B cell (primary cell): Measurements from ENCODE around the gene CENPA. TPM values are rescaled to one million over a fixed set of nuclear protein-coding genes. Genes with fewer than 3 reads are reported as not detected.

Source experiments
- ATAC-seq: fragments of 200-7000 bp; cut with Tn5 transposase; one replicate; pipeline ENCODE4 v1.10.0; 2021; ENCODE audit warnings: low read depth, mild to moderate bottlenecking, moderate number of reproducible peaks, moderate library complexity
- CTCF ChIA-PET: fragments of 350-600 bp; sonication (Branson Sonifier 250); formaldehyde crosslinking; loops from one replicate; lab custom pipeline; 2021; ENCODE audit warnings: antibody characterized with exemption, inconsistent platforms; lab: Charles Lee
- POLR2A ChIA-PET: fragments of 350-600 bp; sonication (Branson Sonifier 250); formaldehyde crosslinking; loops from one replicate; lab custom pipeline; 2021; ENCODE audit warnings: antibody characterized with exemption; lab: Charles Lee
- DNase-seq: peaks from one replicate; pipeline ENCODE4 v3.0.0; 2013
- H2AFZ ChIP-seq: 2 replicates; pipeline ENCODE4 v1.6.1; 2012; ENCODE audit warnings: mild to moderate bottlenecking, low read depth, low read length; ENCODE audit not compliant: insufficient read depth, poor library complexity, severe bottlenecking
- H3K27ac ChIP-seq, 2 donors: 1 replicate in 1 of 2; 2 replicates in 1 of 2; pipeline ENCODE4 v1.5.1; 2012 to 2013; ENCODE audit warnings: low read length in 2 of 2, mild to moderate bottlenecking in 2 of 2, moderate library complexity in 1 of 2
- H3K27me3 ChIP-seq, 4 experiments: fragments of 200-600 bp in 1 of 4; sonication (generic) in 1 of 4; replicated peaks in 1 of 4; 1 replicate in 2 of 4; 2 replicates in 2 of 4; pipeline versions ENCODE4 v1.6.1 to v1.7.0; 2013 to 2016; ENCODE audit warnings: low read length in 3 of 4, mild to moderate bottlenecking in 2 of 4, mixed read lengths in 1 of 4, moderate library complexity in 1 of 4; ENCODE audit not compliant: insufficient read depth in 4 of 4, control insufficient read depth in 3 of 4; ENCODE audit errors: control extremely low read depth in 1 of 4
- H3K36me3 ChIP-seq, 2 experiments: replicated peaks in 1 of 2; 1 replicate in 1 of 2; 2 replicates in 1 of 2; pipeline versions ENCODE4 v1.6.1 to v1.7.1; 2013; ENCODE audit warnings: low read length in 1 of 2; ENCODE audit not compliant: insufficient read depth in 2 of 2, control insufficient read depth in 1 of 2; ENCODE audit errors: control extremely low read depth in 1 of 2, extremely low read depth in 1 of 2
- H3K4me1 ChIP-seq, 2 donors: fragments of 200-600 bp in 1 of 2; sonication (generic) in 1 of 2; 1 replicate in 1 of 2; 2 replicates in 1 of 2; pipeline versions ENCODE4 v1.5.1 to v1.6.1; 2013 to 2017; ENCODE audit warnings: low read length in 2 of 2; ENCODE audit not compliant: control insufficient read depth in 2 of 2, insufficient read depth in 2 of 2
- H3K4me2 ChIP-seq: replicated peaks from 2 replicates; pipeline ENCODE3; 2012; ENCODE audit warnings: mild to moderate bottlenecking, low read depth, low read length; ENCODE audit not compliant: poor library complexity, severe bottlenecking
- H3K4me3 ChIP-seq, 5 experiments: fragments of 200-600 bp in 1 of 5; sonication (generic) in 1 of 5; 1 replicate in 3 of 5; 2 replicates in 2 of 5; pipeline versions ENCODE4 v1.5.1 to v1.7.0; 2011 to 2016; ENCODE audit warnings: low read length in 4 of 5, mild to moderate bottlenecking in 4 of 5, low read depth in 2 of 5, control low read depth in 1 of 5, moderate library complexity in 1 of 5; ENCODE audit not compliant: insufficient read depth in 1 of 5; ENCODE audit errors: control extremely low read depth in 1 of 5, extremely low read depth in 1 of 5
- H3K79me2 ChIP-seq: fragments of 200-600 bp; sonication (generic); one replicate; pipeline ENCODE4 v1.6.0; 2016; ENCODE audit warnings: low read length; ENCODE audit not compliant: control insufficient read depth, insufficient read depth
- H3K9ac ChIP-seq: fragments of 200-600 bp; sonication (generic); 2 replicates; pipeline ENCODE4 v1.6.1; 2017; ENCODE audit warnings: mild to moderate bottlenecking, low read length, moderate library complexity
- H3K9me3 ChIP-seq, 3 donors: one replicate each; pipeline versions ENCODE4 v1.6.1 to v1.7.1; 2013; ENCODE audit warnings: low read length in 2 of 3; ENCODE audit not compliant: control insufficient read depth in 2 of 3, insufficient read depth in 1 of 3; ENCODE audit errors: control extremely low read depth in 1 of 3
- H4K20me1 ChIP-seq: 2 replicates; pipeline ENCODE4 v1.6.0; 2012; ENCODE audit warnings: mild to moderate bottlenecking, low read length; ENCODE audit not compliant: insufficient read depth, control insufficient read depth, poor library complexity, severe bottlenecking
- H3K27ac Mint-ChIP-seq: one replicate; pipeline ENCODE4 v1.8.0; 2021; ENCODE audit warnings: mixed read lengths
- H3K27me3 Mint-ChIP-seq: one replicate; pipeline ENCODE4 v1.8.0; 2021; ENCODE audit warnings: mixed read lengths
- H3K4me1 Mint-ChIP-seq: one replicate; pipeline ENCODE4 v1.8.0; 2021; ENCODE audit warnings: mixed read lengths
- H3K4me3 Mint-ChIP-seq: one replicate; pipeline ENCODE4 v1.8.0; 2021; ENCODE audit warnings: mixed read lengths
- H3K9me3 Mint-ChIP-seq: one replicate; pipeline ENCODE4 v1.8.0; 2022; ENCODE audit warnings: mixed read lengths; ENCODE audit not compliant: insufficient read depth
- CTCF ChIP-seq: fragments of 200-600 bp; IDR thresholded peaks from one replicate; pipeline ENCODE4 v1.8.0; 2022; ENCODE audit warnings: antibody characterized with exemption, mild to moderate bottlenecking
- EZH2 ChIP-seq: IDR thresholded peaks from 2 replicates; pipeline ENCODE4 v1.6.1; 2012; ENCODE audit warnings: borderline replicate concordance, low read depth, mild to moderate bottlenecking, moderate library complexity, low read length; ENCODE audit not compliant: insufficient read depth, poor library complexity, severe bottlenecking
- WGBS: methylation state at CpG from one replicate; pipeline ENCODE4 v1.1.5; 2013; ENCODE audit warnings: missing lambda C conversion rate; ENCODE audit not compliant: insufficient coverage; 5-methylcytosine and 5-hydroxymethylcytosine counted together
- intact Hi-C: fragments of 100-400 bp; cut with micrococcal nuclease; formaldehyde crosslinking; loops from one replicate; pipeline ENCODE4 v1.10.0; 2022
- polyA plus RNA-seq: library from polyadenylated mRNA; depleted of rRNA; stranded (reverse); fragments of >200 nt; gene quantifications from 2 replicates; pipeline ENCODE4 v1.2.3, GENCODE V29; 2012
- total RNA-seq, 2 donors: library from RNA; stranded (reverse); fragments of 120-200 nt in 1 of 2; gene quantifications; 1 replicate in 1 of 2; 2 replicates in 1 of 2; pipeline versions ENCODE4 v1.2.3 to v1.2.4, GENCODE V29; 2013 to 2022

CENPA gene
- total and polyA plus RNA-seq, 2 donors (not counting 1 experiment from before 2014, with no cell fraction given): 0.10 TPM; not detected in 1

GRCh38 chr2:26818255-26818654, 32.4 kb downstream of the CENPA start:
- no peaks in the 10 kb centered on the region for H3K9me3 Mint-ChIP-seq
- peaks cover 36% of the 10 kb centered on the region for H3K27me3 Mint-ChIP-seq
- Histone ChIP-seq H3K27me3 (peaks cover 0 to 7% (median 2%) of the 10 kb centered on the region in 4 experiments), H2AFZ (no peak overlapping the region), H3K4me1 (no peaks in the 10 kb centered on the region), H3K4me3 (no peak overlapping the region), H4K20me1 (no peaks in the 10 kb centered on the region), H3K27ac (no peak overlapping the region), H3K4me2 (no peak overlapping the region), H3K79me2 (no peaks in the 10 kb centered on the region), H3K9ac (no peak overlapping the region), H3K36me3 (no peaks in the 10 kb centered on the region), H3K9me3 (no peaks in the 10 kb centered on the region)
- no peaks in the 10 kb centered on the region for H3K4me1 Mint-ChIP-seq
- no peak overlapping the region for H3K27ac Mint-ChIP-seq
- DNase-seq (no peak), ATAC-seq (no peak)
- TF ChIP-seq EZH2 (no peak), CTCF (no peak)
- H3K4me3 Mint-ChIP-seq: no peak overlapping the region
- WGBS: 93% methylated on average over 5 of the region's 5 CpGs
- intact Hi-C loops: no loop called here
- POLR2A ChIA-PET: no interaction called here
- CTCF ChIA-PET: no interaction called here

- Histone ChIP-seq H4K20me1 (no peaks in the 10 kb centered on the region), H2AFZ (no peak overlapping the region), H3K4me2 (no peak overlapping the region), H3K27ac (no peak overlapping the region), H3K9me3 (no peaks in the 10 kb centered on the region), H3K9ac (no peak overlapping the region), H3K4me3 (no peak overlapping the region), H3K4me1 (no peaks in the 10 kb centered on the region), H3K79me2 (no peaks in the 10 kb centered on the region), H3K36me3 (no peaks in the 10 kb centered on the region), H3K27me3 (peaks cover 0 to 7% (median 2%) of the 10 kb centered on the region in 4 experiments)
- peaks cover 31% of the 10 kb centered on the region for H3K27me3 Mint-ChIP-seq
- H3K4me1 Mint-ChIP-seq: no peaks in the 10 kb centered on the region
- ChIA-PET CTCF (interaction anchor here (0.6 kb wide), 1 partner anchor 241 kb away, joined by 3 read pairs; no protein-coding TSS in a partner anchor), POLR2A (no interaction called here)
- 94% methylated on average over 5 of the region's 6 CpGs for WGBS
- intact Hi-C loops: no loop called here
- DNase-seq: no peak
- no peak overlapping the region for H3K4me3 Mint-ChIP-seq
- no peak overlapping the region for H3K27ac Mint-ChIP-seq
- no peak for TF ChIP-seq CTCF
- no peak for TF ChIP-seq EZH2
- no peak for ATAC-seq
- H3K9me3 Mint-ChIP-seq: no peaks in the 10 kb centered on the region
Observed at GRCh38 chr2:26818972-26819371, 33.1 kb downstream of the CENPA start.
